Measurements from ENCODE around the gene ZNF644.

Gene ZNF644

GRCh38 chr1:91036894-91037829 lies 15.3 kb upstream of the ZNF644 start:
- no peak for TF ChIP-seq EZH2phosphoT487 (IDR thresholded peaks at IDR 0.05; ENCODE audit: borderline replicate concordance, low read length)
- Histone ChIP-seq H3F3A (ENCODE audit: control insufficient read depth, insufficient read depth) (no peaks in the 10 kb centered on the region), H3K4me2 (ENCODE audit: low read length) (no peak overlapping the region), H3K27ac (ENCODE audit: low read depth, low read length) (no peak overlapping the region), H3K79me2 (ENCODE audit: control insufficient read depth, low read length) (no peaks in the 10 kb centered on the region), H3K9me2 (replicated peaks; ENCODE audit: control insufficient read depth, low read length) (no peaks in the 10 kb centered on the region), H4K20me1 (ENCODE audit: control insufficient read depth, insufficient read depth, low read depth, low read length) (no peaks in the 10 kb centered on the region), H3K36me3 (ENCODE audit: control insufficient read depth, low read length) (no peaks in the 10 kb centered on the region), H3K4me3 (ENCODE audit: low read length) (no peak overlapping the region), H3K27me3 (ENCODE audit: control insufficient read depth, low read length) (no peaks in the 10 kb centered on the region), H3K9me3 (ENCODE audit: control insufficient read depth, insufficient read depth, low read length) (no peaks in the 10 kb centered on the region), H3K4me1 (ENCODE audit: control insufficient read depth, low read length) (peaks cover 3% of the 10 kb centered on the region)

GRCh38 chr1:91032349-91032748 lies 10.5 kb upstream of the ZNF644 start:
- Histone ChIP-seq H3K27ac (ENCODE audit: low read depth, low read length) (no peak overlapping the region), H3K79me2 (ENCODE audit: control insufficient read depth, low read length) (no peaks in the 10 kb centered on the region), H3K36me3 (ENCODE audit: control insufficient read depth, low read length) (no peaks in the 10 kb centered on the region), H4K20me1 (ENCODE audit: control insufficient read depth, insufficient read depth, low read depth, low read length) (no peaks in the 10 kb centered on the region), H3K4me3 (ENCODE audit: low read length) (no peak overlapping the region), H3K4me1 (ENCODE audit: control insufficient read depth, low read length) (peaks cover 3% of the 10 kb centered on the region), H3K9me3 (ENCODE audit: control insufficient read depth, insufficient read depth, low read length) (no peaks in the 10 kb centered on the region), H3K27me3 (ENCODE audit: control insufficient read depth, low read length) (no peaks in the 10 kb centered on the region), H3F3A (ENCODE audit: control insufficient read depth, insufficient read depth) (no peaks in the 10 kb centered on the region), H3K9me2 (replicated peaks; ENCODE audit: control insufficient read depth, low read length) (no peaks in the 10 kb centered on the region), H3K4me2 (ENCODE audit: low read length) (no peak overlapping the region)
- no peak for TF ChIP-seq CTCF (IDR thresholded peaks at IDR 0.05; ENCODE audit: low read depth, low read length, poor library complexity, severe bottlenecking)
- TF ChIP-seq EZH2phosphoT487 (IDR thresholded peaks at IDR 0.05; ENCODE audit: borderline replicate concordance, low read length), result no peak

- H3F3A ChIP-seq (ENCODE audit: control insufficient read depth, insufficient read depth), result no peaks in the 10 kb centered on the region
- no peaks in the 10 kb centered on the region for H4K20me1 ChIP-seq (ENCODE audit: control insufficient read depth, insufficient read depth, low read depth, low read length)
- H3K9me3 ChIP-seq (ENCODE audit: control insufficient read depth, insufficient read depth, low read length), result no peaks in the 10 kb centered on the region
- H3K4me3 ChIP-seq (ENCODE audit: low read length), result no peak overlapping the region
- no peak for TF ChIP-seq CTCF (IDR thresholded peaks at IDR 0.05; ENCODE audit: low read depth, low read length, poor library complexity, severe bottlenecking)
- no peak for TF ChIP-seq EZH2phosphoT487 (IDR thresholded peaks at IDR 0.05; ENCODE audit: borderline replicate concordance, low read length)
- H3K4me1 ChIP-seq (ENCODE audit: control insufficient read depth, low read length), result peaks cover 7% of the 10 kb centered on the region
- H3K4me2 ChIP-seq (ENCODE audit: low read length), result no peak overlapping the region
- no peaks in the 10 kb centered on the region for H3K27me3 ChIP-seq (ENCODE audit: control insufficient read depth, low read length)
- H3K27ac ChIP-seq (ENCODE audit: low read depth, low read length), result no peak overlapping the region
- H3K79me2 ChIP-seq (ENCODE audit: control insufficient read depth, low read length), result no peaks in the 10 kb centered on the region
- no peaks in the 10 kb centered on the region for H3K9me2 ChIP-seq (replicated peaks; ENCODE audit: control insufficient read depth, low read length)
- no peaks in the 10 kb centered on the region for H3K36me3 ChIP-seq (ENCODE audit: control insufficient read depth, low read length)
These were observed 9.2 kb upstream of the ZNF644 start for GRCh38 chr1:91031081-91031480.

GRCh38 chr1:91026777-91027176 lies 4.9 kb upstream of the ZNF644 start:
- H3K27me3 ChIP-seq (ENCODE audit: control insufficient read depth, low read length), result no peaks in the 10 kb centered on the region

More at GRCh38 chr1:91026777-91027176, 4.9 kb upstream of the ZNF644 start:
- peaks cover 7% of the 10 kb centered on the region; the same call in 1 of the 2 replicates for H3F3A ChIP-seq (ENCODE audit: control insufficient read depth, insufficient read depth)
- H3K4me1 ChIP-seq (ENCODE audit: control insufficient read depth, low read length), result peaks cover 30% of the 10 kb centered on the region
- H3K4me2 ChIP-seq (ENCODE audit: low read length), result no peak overlapping the region
- no peak overlapping the region for H3K27ac ChIP-seq (ENCODE audit: low read depth, low read length)
- no peaks in the 10 kb centered on the region for H4K20me1 ChIP-seq (ENCODE audit: control insufficient read depth, insufficient read depth, low read depth, low read length)
- H3K36me3 ChIP-seq (ENCODE audit: control insufficient read depth, low read length), result no peaks in the 10 kb centered on the region
- no peak overlapping the region for H3K4me3 ChIP-seq (ENCODE audit: low read length)
- H3K9me2 ChIP-seq (replicated peaks; ENCODE audit: control insufficient read depth, low read length), result no peaks in the 10 kb centered on the region
- TF ChIP-seq CTCF (IDR thresholded peaks at IDR 0.05; ENCODE audit: low read depth, low read length, poor library complexity, severe bottlenecking) (peak; percentile 17), EZH2phosphoT487 (IDR thresholded peaks at IDR 0.05; ENCODE audit: borderline replicate concordance, low read length) (no peak)
- H3K79me2 ChIP-seq (ENCODE audit: control insufficient read depth, low read length), result peaks cover 9% of the 10 kb centered on the region
- H3K9me3 ChIP-seq (ENCODE audit: control insufficient read depth, insufficient read depth, low read length), result no peaks in the 10 kb centered on the region

Measured in DOHH2 (cell line).